Rectal smooth muscle tissue (tissue), 1 donor: ENCODE measurements around the gene NCBP2L.

Source experiments
- H3K27ac ChIP-seq: one replicate; pipeline ENCODE4 v1.7.0; 2013; ENCODE audit warnings: low read depth, low read length, inconsistent platforms
- H3K27me3 ChIP-seq: one replicate; pipeline ENCODE4 v1.7.0; 2013; ENCODE audit warnings: low read length; ENCODE audit not compliant: control insufficient read depth, insufficient read depth
- H3K36me3 ChIP-seq: one replicate; pipeline ENCODE4 v1.7.0; 2013; ENCODE audit warnings: low read length; ENCODE audit not compliant: control insufficient read depth, insufficient read depth
- H3K4me1 ChIP-seq: one replicate; pipeline ENCODE4 v1.7.0; 2013; ENCODE audit warnings: low read length; ENCODE audit not compliant: control insufficient read depth, insufficient read depth
- H3K4me3 ChIP-seq: one replicate; pipeline ENCODE4 v1.7.0; 2013; ENCODE audit warnings: low read length
- H3K9ac ChIP-seq: one replicate; pipeline ENCODE4 v1.7.0; 2013; ENCODE audit warnings: low read length

Gene NCBP2L

GRCh38 chrX:107777536-107777832, at the start of gene NCBP2L:
Gene NCBP2L (plus strand): TSS chrX:107777733. CDS start chrX:107794221, 16,488 bp downstream.
- Histone ChIP-seq H3K36me3 (no peaks in the 10 kb centered on the region), H3K4me1 (peaks cover 5% of the 10 kb centered on the region), H3K27ac (peak within 1 kb of the TSS; percentile 60), H3K9ac (peak within 1 kb of the TSS; percentile 47), H3K27me3 (peaks cover 10% of the 10 kb centered on the region), H3K4me3 (peak within 1 kb of the TSS; percentile 74)

GRCh38 chrX:107728371-107729099, 49.0 kb upstream of the NCBP2L start:
- Histone ChIP-seq H3K27me3 (peaks cover 2% of the 10 kb centered on the region), H3K4me3 (no peak overlapping the region), H3K9ac (no peak overlapping the region), H3K36me3 (no peaks in the 10 kb centered on the region), H3K27ac (peak overlapping the region; percentile 34), H3K4me1 (peaks cover 3% of the 10 kb centered on the region)

- Histone ChIP-seq H3K27ac (peak overlapping the region; percentile 34), H3K36me3 (no peaks in the 10 kb centered on the region), H3K9ac (no peak overlapping the region), H3K27me3 (peaks cover 2% of the 10 kb centered on the region), H3K4me3 (no peak overlapping the region), H3K4me1 (peaks cover 3% of the 10 kb centered on the region)
These were observed 47.8 kb upstream of the NCBP2L start for GRCh38 chrX:107729558-107730297.

DNA sequence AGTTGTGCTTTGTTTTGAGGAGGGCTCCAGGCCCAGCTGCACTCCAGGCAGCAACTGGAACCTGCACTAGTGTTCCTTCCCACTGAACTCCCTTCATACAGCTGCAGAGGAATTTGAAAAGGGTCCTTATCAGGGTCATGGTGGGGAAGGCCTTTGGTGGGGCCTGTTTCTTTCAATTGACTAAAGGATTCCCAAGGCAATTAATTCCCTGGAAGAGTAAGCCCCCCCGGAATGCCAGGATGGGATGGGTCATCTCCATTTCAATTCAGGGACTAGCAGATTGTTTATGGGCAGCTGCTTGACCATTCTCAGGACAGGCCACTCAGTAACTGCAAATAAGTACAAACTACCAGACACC, 47.3 kb upstream of the NCBP2L start:
- H3K9ac ChIP-seq: no peak overlapping the region
- no peaks in the 10 kb centered on the region for H3K36me3 ChIP-seq
- peaks cover 2% of the 10 kb centered on the region for H3K27me3 ChIP-seq
- no peak overlapping the region for H3K4me3 ChIP-seq
- peaks cover 3% of the 10 kb centered on the region for H3K4me1 ChIP-seq
- no peak overlapping the region for H3K27ac ChIP-seq

- Histone ChIP-seq H3K36me3 (no peaks in the 10 kb centered on the region), H3K27me3 (peaks cover 2% of the 10 kb centered on the region), H3K27ac (peak overlapping the region; percentile 18), H3K4me3 (no peak overlapping the region), H3K4me1 (peaks cover 3% of the 10 kb centered on the region), H3K9ac (no peak overlapping the region)
These were observed 46.4 kb upstream of the NCBP2L start for GRCh38 chrX:107730991-107731766.

- no peak overlapping the region for H3K9ac ChIP-seq
- H3K4me1 ChIP-seq: peaks cover 3% of the 10 kb centered on the region
These were observed 45.6 kb upstream of the NCBP2L start for GRCh38 chrX:107731831-107732502.

DNA sequence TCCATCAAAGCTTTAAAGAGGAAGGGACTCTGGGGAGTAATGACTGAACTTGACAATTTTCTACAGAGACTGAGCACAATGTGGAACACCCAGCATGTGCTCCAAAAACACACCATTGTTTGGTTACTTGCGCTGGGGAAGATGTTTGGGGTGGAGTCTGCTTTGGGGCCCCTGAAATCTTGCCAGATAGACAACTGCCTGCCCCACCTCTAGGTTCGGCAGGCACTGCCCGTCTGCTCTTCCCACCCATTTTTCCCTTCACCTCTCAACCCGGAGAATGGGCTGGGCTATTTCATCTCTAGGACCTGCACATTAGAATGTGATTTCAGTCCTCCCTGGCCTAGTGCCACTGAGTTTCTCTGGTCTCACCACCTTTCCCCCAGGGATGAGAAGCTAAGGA, 43.8 kb upstream of the NCBP2L start:
- Histone ChIP-seq H3K4me1 (peaks cover 3% of the 10 kb centered on the region), H3K27ac (no peak overlapping the region), H3K9ac (no peak overlapping the region), H3K36me3 (no peaks in the 10 kb centered on the region), H3K4me3 (no peak overlapping the region), H3K27me3 (peaks cover 2% of the 10 kb centered on the region)

More at GRCh38 chrX:107731831-107732502, 45.6 kb upstream of the NCBP2L start:
- Histone ChIP-seq H3K36me3 (no peaks in the 10 kb centered on the region), H3K4me3 (no peak overlapping the region), H3K27ac (peak overlapping the region; percentile 18), H3K27me3 (peaks cover 2% of the 10 kb centered on the region)

DNA sequence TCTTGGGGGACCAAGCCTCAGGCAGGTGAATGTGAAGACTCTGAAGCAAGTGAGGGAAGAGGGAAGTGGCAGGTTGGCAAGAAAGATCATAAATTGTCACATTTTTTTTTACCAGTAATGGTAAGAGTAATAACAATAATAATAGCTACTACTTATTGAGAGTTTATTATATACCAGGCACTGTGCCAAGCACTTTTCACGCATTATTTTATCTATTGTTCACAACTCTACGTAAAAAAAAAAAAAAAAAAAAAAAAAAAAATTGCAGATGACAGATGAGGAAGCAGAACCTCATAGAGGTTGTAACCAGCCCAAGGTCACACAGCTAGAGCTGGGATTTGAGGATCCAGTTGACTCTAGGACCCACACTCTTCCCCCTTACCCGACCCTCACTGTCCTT, 42.9 kb upstream of the NCBP2L start:
- no peaks in the 10 kb centered on the region for H3K36me3 ChIP-seq
- H3K27ac ChIP-seq: no peak overlapping the region
- H3K4me1 ChIP-seq: no peaks in the 10 kb centered on the region
- H3K4me3 ChIP-seq: no peak overlapping the region
- H3K9ac ChIP-seq: no peak overlapping the region
- no peaks in the 10 kb centered on the region for H3K27me3 ChIP-seq

- no peaks in the 10 kb centered on the region for H3K36me3 ChIP-seq
- H3K27ac ChIP-seq: no peak overlapping the region
- H3K4me1 ChIP-seq: peaks cover 3% of the 10 kb centered on the region
- H3K4me3 ChIP-seq: no peak overlapping the region
- no peak overlapping the region for H3K9ac ChIP-seq
- H3K27me3 ChIP-seq: no peaks in the 10 kb centered on the region
These were observed 40.6 kb upstream of the NCBP2L start for GRCh38 chrX:107736781-107737531.

DNA sequence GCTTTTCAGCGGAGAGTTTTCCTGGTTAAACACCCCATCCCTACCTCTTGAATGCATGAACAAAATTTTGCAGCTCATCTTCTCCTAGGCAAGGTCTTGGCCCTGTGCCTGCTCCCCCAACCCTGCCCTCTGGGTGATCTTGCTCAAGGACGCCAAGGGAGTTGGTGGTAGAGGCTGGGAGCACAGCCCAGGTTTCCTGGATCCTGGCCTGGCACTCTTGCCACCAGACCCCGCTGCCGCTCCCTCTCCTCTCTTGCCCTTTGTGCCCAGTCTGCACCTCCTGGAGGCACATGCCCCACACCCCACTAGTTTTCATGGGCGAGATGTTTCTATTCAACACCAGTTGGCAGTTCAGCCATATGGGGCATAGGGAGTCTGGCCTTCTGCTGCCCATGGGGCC, 39.3 kb upstream of the NCBP2L start:
- no peaks in the 10 kb centered on the region for H3K36me3 ChIP-seq
- no peak overlapping the region for H3K4me3 ChIP-seq
- peaks cover 13% of the 10 kb centered on the region for H3K4me1 ChIP-seq
- H3K27ac ChIP-seq: no peak overlapping the region
- no peak overlapping the region for H3K9ac ChIP-seq
- H3K27me3 ChIP-seq: peaks cover 5% of the 10 kb centered on the region

DNA sequence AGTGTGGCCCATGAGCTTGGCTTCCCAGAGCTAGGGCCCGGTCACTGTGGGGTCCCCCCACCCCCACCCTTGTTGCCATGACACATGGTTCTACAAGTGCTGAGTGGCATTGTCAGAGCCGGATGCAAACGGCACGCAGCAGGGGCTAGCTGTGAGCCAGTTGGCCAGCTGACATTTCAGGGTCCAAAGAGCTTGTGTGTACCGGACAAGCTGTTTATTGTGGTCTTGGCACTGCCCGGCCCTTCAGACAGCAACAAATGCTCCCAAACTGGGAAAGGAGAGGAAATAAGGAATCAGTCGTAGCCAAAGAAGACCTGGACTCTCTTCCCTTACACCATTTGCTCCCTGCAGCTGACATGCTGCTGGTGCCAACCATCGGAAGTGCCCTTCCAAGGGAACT, 38.8 kb upstream of the NCBP2L start:
- Histone ChIP-seq H3K27me3 (peaks cover 5% of the 10 kb centered on the region), H3K4me3 (no peak overlapping the region), H3K27ac (no peak overlapping the region), H3K4me1 (peaks cover 15% of the 10 kb centered on the region), H3K9ac (no peak overlapping the region), H3K36me3 (no peaks in the 10 kb centered on the region)
